A549 (cell line): ENCODE results near the gene COX19. TPM values are rescaled to one million over a fixed set of nuclear protein-coding genes. Genes with fewer than 3 reads are reported as not detected.

ENCODE experiments used
- ATAC-seq, 2 experiments: fragments of 200-7000 bp in 1 of 2; fragments of >200 bp in 1 of 2; cut with Nextera tagmentation in 1 of 2; cut with Tn5 transposase in 1 of 2; 3 replicates each; pipeline versions ENCODE4 v1.8.0 to v1.9.1; 2018 to 2020; ENCODE audit warnings: mild to moderate bottlenecking in 1 of 2, moderate library complexity in 1 of 2
- CTCF ChIA-PET: fragments of 300-600 bp; sonication (Branson Sonifier 250); formaldehyde crosslinking; extraction: SDS; loops from one replicate; lab custom pipeline; 2021; ENCODE audit warnings: antibody characterized with exemption, inconsistent platforms; lab: Yijun Ruan, JAX
- POLR2A ChIA-PET: fragments of 350-600 bp; formaldehyde crosslinking; extraction: SDS; loops from one replicate; lab custom pipeline; 2021; ENCODE audit warnings: antibody characterized with exemption, inconsistent platforms; lab: Yijun Ruan, JAX
- DNase-seq, 2 experiments: peaks; one replicate each; pipeline versions ENCODE4 v3.0.0 to v3.0.0-alpha.2; 2011 to 2016; ENCODE audit warnings: low read depth in 1 of 2, low spot score in 1 of 2
- FAIRE-seq: peaks from 2 replicates; lab custom pipeline; 2011; peaks lifted over from hg19 to GRCh38; lab: Jason Lieb, UNC
- H3K27ac ChIP-seq, 2 experiments: fragments of >200 bp; sonication (Bioruptor Twin); formaldehyde crosslinking; 3 replicates each; pipeline ENCODE4 v1.5.1; 2016 to 2017
- H3K4me1 ChIP-seq: fragments of >200 bp; sonication (Bioruptor Twin); formaldehyde crosslinking; 3 replicates; pipeline ENCODE4 v1.6.1; 2016
- H3K4me2 ChIP-seq: fragments of >200 bp; sonication (Bioruptor Twin); formaldehyde crosslinking; 3 replicates; pipeline ENCODE4 v1.6.1; 2016
- H3K4me3 ChIP-seq: fragments of >200 bp; sonication (Bioruptor Twin); formaldehyde crosslinking; 3 replicates; pipeline ENCODE4 v1.5.1; 2016
- H3K9me3 ChIP-seq: fragments of >200 bp; sonication (Bioruptor Twin); formaldehyde crosslinking; 3 replicates; pipeline ENCODE4 v1.6.1; 2016
- ATOH8 ChIP-seq: fragments of 250-450 bp; sonication (Bioruptor Pico); IDR thresholded peaks from 2 replicates; pipeline ENCODE4 v1.5.0; 2020; ENCODE audit warnings: low read depth, mild to moderate bottlenecking, moderate library complexity
- BCL3 ChIP-seq: fragments of >200 bp; sonication (Bioruptor Twin); formaldehyde crosslinking; IDR thresholded peaks from 3 replicates; pipeline ENCODE4 v1.6.1; 2016
- CBX2 ChIP-seq: fragments of 200-600 bp; sonication (generic); IDR thresholded peaks from 2 replicates; pipeline ENCODE4 v1.6.1; 2016; ENCODE audit warnings: low read depth, mild to moderate bottlenecking, borderline replicate concordance
- CHD2 ChIP-seq: fragments of 150-350 bp; IDR thresholded peaks from 2 replicates; pipeline ENCODE4 v1.6.1; 2014; ENCODE audit warnings: low read length; ENCODE audit not compliant: partially characterized antibody
- CHD4 ChIP-seq: fragments of 200-600 bp; sonication (generic); IDR thresholded peaks from 2 replicates; pipeline ENCODE4 v1.6.1; 2016; ENCODE audit warnings: antibody characterized with exemption, mild to moderate bottlenecking, borderline replicate concordance
- ELK1 ChIP-seq: fragments of 150-350 bp; IDR thresholded peaks from 2 replicates; pipeline ENCODE4 v1.6.1; 2014; ENCODE audit warnings: low read depth, mild to moderate bottlenecking, low read length
- EP300 ChIP-seq, 2 experiments: fragments of >200 bp; sonication (Bioruptor Twin); formaldehyde crosslinking; IDR thresholded peaks; 2 replicates in 1 of 2; 3 replicates in 1 of 2; pipeline ENCODE4 v1.6.1; 2016 to 2017
- FOSB ChIP-seq: fragments of 250-450 bp; sonication (Bioruptor Pico); IDR thresholded peaks from 2 replicates; pipeline ENCODE4 v1.5.0; 2020; ENCODE audit warnings: mild to moderate bottlenecking, moderate library complexity
- HES2 ChIP-seq: fragments of >200 bp; sonication (Bioruptor Twin); formaldehyde crosslinking; IDR thresholded peaks from 2 replicates; pipeline ENCODE4 v1.6.1; 2016
- HMGXB4 ChIP-seq: fragments of 250-450 bp; sonication (Bioruptor Pico); IDR thresholded peaks from 2 replicates; pipeline ENCODE4 v1.5.0; 2021; ENCODE audit warnings: mild to moderate bottlenecking, moderate library complexity, borderline replicate concordance
- HOXA7 ChIP-seq: fragments of 250-450 bp; sonication (Bioruptor Pico); IDR thresholded peaks from 2 replicates; pipeline ENCODE4 v1.5.0; 2020; ENCODE audit warnings: mild to moderate bottlenecking, moderate library complexity
- JUNB ChIP-seq: fragments of >200 bp; sonication (Bioruptor Twin); formaldehyde crosslinking; IDR thresholded peaks from 2 replicates; pipeline ENCODE4 v1.6.1; 2016
- KDM5A ChIP-seq: fragments of 200-600 bp; sonication (generic); IDR thresholded peaks from 2 replicates; pipeline ENCODE4 v1.6.1; 2016; ENCODE audit warnings: antibody characterized with exemption, mild to moderate bottlenecking
- MAFK ChIP-seq: fragments of 450-650 bp; IDR thresholded peaks from 2 replicates; pipeline ENCODE4 v1.6.1; 2014; ENCODE audit not compliant: partially characterized antibody
- MAX ChIP-seq: IDR thresholded peaks from 2 replicates; pipeline ENCODE4 v1.6.1; 2012
- MYC ChIP-seq: IDR thresholded peaks from 2 replicates; pipeline ENCODE4 v1.6.1; 2012; ENCODE audit warnings: mild to moderate bottlenecking, inconsistent platforms, low read length, improper control_type of control experiment, borderline replicate concordance
- PBX3 ChIP-seq: IDR thresholded peaks from 2 replicates; pipeline ENCODE4 v1.6.1; 2012
- POLR2A ChIP-seq: IDR thresholded peaks from 2 replicates; pipeline ENCODE4 v1.6.1; 2012; ENCODE audit warnings: mild to moderate bottlenecking, low read length
- POLR2AphosphoS2 ChIP-seq: conservative IDR thresholded peaks from 2 replicates; pipeline ENCODE4 v1.6.1; 2012; ENCODE audit warnings: low read length, improper control_type of control experiment, inconsistent platforms
- RARB ChIP-seq: fragments of 250-450 bp; sonication (Bioruptor Pico); IDR thresholded peaks from 2 replicates; pipeline ENCODE4 v1.8.0; 2021; ENCODE audit warnings: mild to moderate bottlenecking, moderate library complexity
- RFX5 ChIP-seq: fragments of 450-650 bp; IDR thresholded peaks from 2 replicates; pipeline ENCODE4 v1.7.1; 2014; ENCODE audit warnings: antibody characterized with exemption, mild to moderate bottlenecking, moderate library complexity
- RNF2 ChIP-seq: fragments of 200-600 bp; sonication (generic); IDR thresholded peaks from 2 replicates; pipeline ENCODE4 v1.6.1; 2016; ENCODE audit warnings: low read depth, mild to moderate bottlenecking, antibody characterized with exemption, moderate library complexity, borderline replicate concordance
- SMC3 ChIP-seq: fragments of >200 bp; sonication (Bioruptor Twin); formaldehyde crosslinking; IDR thresholded peaks from 3 replicates; pipeline ENCODE4 v1.6.1; 2018; ENCODE audit warnings: inconsistent platforms
- SREBF2 ChIP-seq: fragments of 450-650 bp; IDR thresholded peaks from 2 replicates; pipeline ENCODE4 v1.6.1; 2014; ENCODE audit warnings: mild to moderate bottlenecking, moderate library complexity
- TP53 ChIP-seq: fragments of 250-450 bp; sonication (Bioruptor Pico); IDR thresholded peaks from 2 replicates; pipeline ENCODE4 v1.5.0; 2021; ENCODE audit warnings: mild to moderate bottlenecking, moderate library complexity
- WGBS: methylation state at CpG from one replicate; pipeline ENCODE4 v1.1.6; 2017; ENCODE audit errors: missing lambda C conversion rate; 5-methylcytosine and 5-hydroxymethylcytosine counted together
- polyA plus RNA-seq, 4 experiments: library from polyadenylated mRNA; depleted of rRNA in 3 of 4; stranded (reverse); fragments of >200 nt; fragmentation: RNase III in 1 of 4; extraction: RNeasy Plus Mini Kit Qiagen cat#74134 plus additional on column Dnase treatment in 1 of 4; gene quantifications; 2 replicates in 3 of 4; 3 replicates in 1 of 4; pipeline ENCODE4 v1.2.3, GENCODE V29; 2011 to 2017

The COX19 gene
- polyA plus RNA-seq, 2 of the 4 experiments (the other 2 are of a cell fraction): 6.2 to 7.6 TPM

GRCh38 chr7:946256-946996 lies 28.9 kb downstream of the COX19 start:
- TF ChIP-seq MYC (no peak), RNF2 (no peak), MAFK (no peak)
- TF ChIP-seq, all 56 proteins: peak for 0
- Histone ChIP-seq H3K27ac (no peak overlapping the region), H3K9me3 (no peaks in the 10 kb centered on the region), H3K4me3 (no peak overlapping the region), H3K4me1 (no peaks in the 10 kb centered on the region), H3K4me2 (no peak overlapping the region)
- ATAC-seq: no peak
- ChIA-PET POLR2A (no interaction called here), CTCF (interaction anchor here (0.6 to 1.0 kb wide), 3 partner anchors 10 to 306 kb away, joined by 3 read pairs; no protein-coding TSS in a partner anchor)
- no peak for FAIRE-seq
- WGBS: 73% methylated on average over 22 of the region's 29 CpGs
- no peak for DNase-seq

- H3K4me3 ChIP-seq: no peak overlapping the region
- DNase-seq: no peak
- H3K4me1 ChIP-seq: no peaks in the 10 kb centered on the region
- no peak for FAIRE-seq
- no peak overlapping the region for H3K27ac ChIP-seq
- no peak overlapping the region for H3K4me2 ChIP-seq
- H3K9me3 ChIP-seq: no peaks in the 10 kb centered on the region
- 83% methylated on average over 25 of the region's 30 CpGs for WGBS
- CTCF ChIA-PET: interaction anchor here (1.2 kb wide), 1 partner anchor 38 kb away, joined by 3 read pairs; no protein-coding TSS in a partner anchor
- no peak for TF ChIP-seq ATOH8 (CRISPR knock-in tag)
- no peak for TF ChIP-seq POLR2A
- no peak for TF ChIP-seq EP300 (IDR thresholded peaks at IDR 0.05)
- no peak for TF ChIP-seq CHD4
- TF ChIP-seq HOXA7: no peak
- ATAC-seq: peak; percentile 35 to 55
- POLR2A ChIA-PET: no interaction called here
These were observed 29.6 kb downstream of the COX19 start for GRCh38 chr7:945556-946255.

- CTCF ChIA-PET: interaction anchor here (1.2 kb wide), 1 partner anchor 37 kb away, joined by 3 read pairs; no protein-coding TSS in a partner anchor
- Histone ChIP-seq H3K4me3 (no peak overlapping the region), H3K9me3 (peaks cover 4% of the 10 kb centered on the region; the same call in 2 of the 3 replicates), H3K4me1 (no peaks in the 10 kb centered on the region), H3K27ac (no peak overlapping the region), H3K4me2 (no peak overlapping the region)
- DNase-seq: no peak
- no peak for FAIRE-seq
- TF ChIP-seq HES2 (no peak), RARB (CRISPR knock-in tag) (no peak), SREBF2 (no peak), MAX (no peak), POLR2AphosphoS2 (no peak), BCL3 (no peak), POLR2A (no peak), ELK1 (no peak), FOSB (CRISPR knock-in tag) (no peak), MAFK (no peak), RFX5 (no peak), CHD2 (no peak), KDM5A (no peak), PBX3 (no peak), JUNB (no peak), TP53 (no peak), SMC3 (no peak), HMGXB4 (no peak), HOXA7 (no peak), CBX2 (no peak)
- peak; percentile 47 to 57 for ATAC-seq
- 74% methylated on average over 13 of the region's 13 CpGs for WGBS
- POLR2A ChIA-PET: no interaction called here
These were observed 30.2 kb downstream of the COX19 start for GRCh38 chr7:945147-945555.
